Measurements from ENCODE around the gene KCNJ10. TPM values are rescaled to one million over a fixed set of nuclear protein-coding genes. Genes with fewer than 3 reads are reported as not detected.

KCNJ10 gene
- total and polyA plus RNA-seq, 2 of the 13 experiments (the other 11 are each of a cell fraction or from before 2014, with no cell fraction given), result 4.4 to 10.3 TPM

GRCh38 chr1:160053548-160054365, 16.2 kb downstream of the KCNJ10 start (continued):
- no peak for TF ChIP-seq ZNF142 (CRISPR knock-in tag; IDR thresholded peaks at IDR 0.05)
- 0 out of 2 replicates have a peak, but pooled peaks have one; percentile 41 for TF ChIP-seq ZBTB4 (CRISPR knock-in tag; IDR thresholded peaks at IDR 0.05; ENCODE audit: borderline replicate concordance)
- peak; percentile 96 for TF ChIP-seq ZNF543 (CRISPR knock-in tag; IDR thresholded peaks at IDR 0.05)
- TF ChIP-seq ATAD3A (CRISPR knock-in tag; IDR thresholded peaks at IDR 0.05), result no peak
- no peak for TF ChIP-seq HNRNPL (IDR thresholded peaks at IDR 0.05; ENCODE audit: low read depth, low read length)
- TF ChIP-seq BATF2 (CRISPR knock-in tag; IDR thresholded peaks at IDR 0.05), result no peak
- TF ChIP-seq ZNF646 (CRISPR knock-in tag; IDR thresholded peaks at IDR 0.05), result no peak
- no peak for TF ChIP-seq MLLT10 (CRISPR knock-in tag; IDR thresholded peaks at IDR 0.05)
- no peak for TF ChIP-seq TMF1 (CRISPR knock-in tag; IDR thresholded peaks at IDR 0.05; ENCODE audit: low read depth)
- TF ChIP-seq ZNF253 (CRISPR knock-in tag; IDR thresholded peaks at IDR 0.05; ENCODE audit: borderline replicate concordance), result no peak
- no peak for TF ChIP-seq PRMT3 (CRISPR knock-in tag; IDR thresholded peaks at IDR 0.05; ENCODE audit: borderline replicate concordance, low read depth)

All from HepG2 (cell line).